ENCODE measurements around the gene ERC2. TPM values are rescaled to one million over a fixed set of nuclear protein-coding genes. Genes with fewer than 3 reads are reported as not detected.

The ERC2 gene
- total RNA-seq, 2 donors from 2014 or later = 0.21 to 0.30 TPM

DNA sequence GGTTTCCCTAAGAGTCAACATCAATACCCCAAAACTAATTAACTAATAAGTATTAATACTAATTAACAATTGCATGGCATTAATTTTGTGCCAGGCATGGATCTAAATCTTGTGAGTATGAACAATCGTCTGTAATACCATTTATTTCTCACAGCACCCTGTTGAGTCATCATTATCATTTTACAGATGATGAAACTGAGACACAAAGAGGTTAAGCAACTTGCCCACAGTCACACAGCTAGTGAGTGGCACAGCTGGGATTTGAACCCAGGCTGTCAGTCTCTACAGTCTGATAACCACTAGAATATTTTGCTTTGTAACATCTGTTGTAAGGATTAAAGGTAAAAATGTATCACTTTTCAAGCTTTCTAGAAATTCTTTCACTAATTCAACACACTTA, 557.7 kb downstream of the ERC2 start:
- Histone ChIP-seq H3K4me3 (no peak overlapping the region), H3K36me3 (no peaks in the 10 kb centered on the region), H3K4me1 (no peaks in the 10 kb centered on the region), H3K9me3 (no peaks in the 10 kb centered on the region), H3K9ac (ENCODE audit: low read depth in 2 of 2, low read length in 2 of 2) (no peak overlapping the region), H3K27ac (no peak overlapping the region), H3K27me3 (no peaks in the 10 kb centered on the region)
- TF ChIP-seq, protein P1, sequence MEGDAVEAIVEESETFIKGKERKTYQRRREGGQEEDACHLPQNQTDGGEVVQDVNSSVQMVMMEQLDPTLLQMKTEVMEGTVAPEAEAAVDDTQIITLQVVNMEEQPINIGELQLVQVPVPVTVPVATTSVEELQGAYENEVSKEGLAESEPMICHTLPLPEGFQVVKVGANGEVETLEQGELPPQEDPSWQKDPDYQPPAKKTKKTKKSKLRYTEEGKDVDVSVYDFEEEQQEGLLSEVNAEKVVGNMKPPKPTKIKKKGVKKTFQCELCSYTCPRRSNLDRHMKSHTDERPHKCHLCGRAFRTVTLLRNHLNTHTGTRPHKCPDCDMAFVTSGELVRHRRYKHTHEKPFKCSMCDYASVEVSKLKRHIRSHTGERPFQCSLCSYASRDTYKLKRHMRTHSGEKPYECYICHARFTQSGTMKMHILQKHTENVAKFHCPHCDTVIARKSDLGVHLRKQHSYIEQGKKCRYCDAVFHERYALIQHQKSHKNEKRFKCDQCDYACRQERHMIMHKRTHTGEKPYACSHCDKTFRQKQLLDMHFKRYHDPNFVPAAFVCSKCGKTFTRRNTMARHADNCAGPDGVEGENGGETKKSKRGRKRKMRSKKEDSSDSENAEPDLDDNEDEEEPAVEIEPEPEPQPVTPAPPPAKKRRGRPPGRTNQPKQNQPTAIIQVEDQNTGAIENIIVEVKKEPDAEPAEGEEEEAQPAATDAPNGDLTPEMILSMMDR (IDR thresholded peaks at IDR 0.05) = no peak
- intact Hi-C loops (cut with DNase I) = no loop called here
- DNase-seq = no peak

DNA sequence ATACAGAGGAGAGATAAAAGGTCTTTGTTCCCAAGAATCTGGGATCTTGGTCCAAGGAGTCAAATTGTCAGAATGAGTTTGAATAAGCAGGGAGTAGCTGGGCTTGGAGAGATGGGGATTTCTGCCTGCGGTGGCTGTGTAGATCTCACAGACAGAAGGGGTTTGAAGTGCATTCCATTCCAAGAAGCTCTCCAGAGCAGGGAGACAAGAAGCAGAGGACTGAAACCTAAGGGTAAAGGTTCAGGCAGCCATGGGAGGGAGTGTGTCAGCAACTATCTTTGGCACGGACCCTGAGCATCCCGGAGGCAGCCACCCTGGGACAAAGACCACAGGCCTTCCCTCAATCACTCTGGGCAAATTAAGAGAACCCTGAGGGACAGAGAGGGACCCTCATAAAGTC, 558.9 kb downstream of the ERC2 start:
- Histone ChIP-seq H3K4me3 (no peak overlapping the region), H3K9ac (ENCODE audit: low read depth in 2 of 2, low read length in 2 of 2) (no peak overlapping the region), H3K27ac (no peak overlapping the region), H3K4me1 (no peaks in the 10 kb centered on the region), H3K36me3 (no peaks in the 10 kb centered on the region), H3K9me3 (no peaks in the 10 kb centered on the region), H3K27me3 (no peaks in the 10 kb centered on the region)
- intact Hi-C loops (cut with DNase I) = no loop called here
- DNase-seq = no peak
- TF ChIP-seq, protein P1 (IDR thresholded peaks at IDR 0.05) = no peak

DNA sequence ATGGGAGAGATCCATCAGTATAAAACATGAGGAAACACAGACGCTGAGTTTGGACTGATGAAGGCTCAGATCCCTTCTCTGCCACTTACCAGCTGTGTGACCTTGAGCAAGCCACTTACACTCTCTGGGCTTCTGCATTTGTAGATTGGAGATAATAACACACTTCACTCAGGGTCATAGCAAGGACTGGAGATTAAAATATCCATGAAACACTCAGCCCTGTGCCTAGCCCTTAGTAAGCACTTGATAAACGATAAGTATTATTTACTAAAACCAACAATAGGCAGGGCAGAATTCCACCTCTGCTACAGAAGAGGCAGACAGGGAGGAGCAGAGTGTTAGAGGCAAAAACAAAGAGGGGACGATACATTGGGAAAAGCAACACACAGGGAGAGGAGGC, 560.7 kb downstream of the ERC2 start:
- Histone ChIP-seq H3K36me3 (no peaks in the 10 kb centered on the region), H3K9ac (ENCODE audit: low read depth in 2 of 2, low read length in 2 of 2) (no peak overlapping the region), H3K27me3 (no peaks in the 10 kb centered on the region), H3K4me3 (no peak overlapping the region), H3K9me3 (no peaks in the 10 kb centered on the region), H3K27ac (no peak overlapping the region), H3K4me1 (no peaks in the 10 kb centered on the region)
- intact Hi-C loops (cut with DNase I) = no loop called here
- TF ChIP-seq, protein P1 (IDR thresholded peaks at IDR 0.05) = no peak
- DNase-seq = no peak

DNA sequence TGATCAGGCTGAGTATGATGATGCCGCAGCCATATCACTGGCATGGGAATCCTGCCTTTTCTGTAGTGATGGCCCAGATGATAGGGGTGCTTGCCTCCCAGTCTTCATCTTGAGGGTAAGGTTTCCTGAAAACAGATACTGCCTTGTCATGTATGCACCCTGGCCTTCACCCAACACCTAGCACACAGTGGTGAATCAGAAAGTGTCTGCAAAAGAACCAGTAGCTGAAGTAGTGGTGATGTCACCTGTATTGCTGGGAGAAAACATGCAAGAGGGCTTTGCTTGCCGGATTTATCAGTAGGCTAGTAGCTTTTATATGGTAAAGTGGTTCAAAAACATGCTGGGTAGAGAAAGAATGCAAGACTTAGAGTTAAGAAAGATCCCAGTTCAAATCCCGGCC, 561.4 kb downstream of the ERC2 start:
- intact Hi-C loops (cut with DNase I) = no loop called here
- Histone ChIP-seq H3K9me3 (no peaks in the 10 kb centered on the region), H3K27me3 (no peaks in the 10 kb centered on the region), H3K27ac (no peak overlapping the region), H3K9ac (ENCODE audit: low read depth in 2 of 2, low read length in 2 of 2) (no peak overlapping the region), H3K4me3 (no peak overlapping the region), H3K36me3 (no peaks in the 10 kb centered on the region), H3K4me1 (no peaks in the 10 kb centered on the region)
- TF ChIP-seq, protein P1 (IDR thresholded peaks at IDR 0.05) = no peak
- no peak for DNase-seq

- Histone ChIP-seq H3K9me3 (no peaks in the 10 kb centered on the region), H3K36me3 (no peaks in the 10 kb centered on the region), H3K27me3 (no peaks in the 10 kb centered on the region), H3K4me3 (no peak overlapping the region), H3K9ac (ENCODE audit: low read depth in 2 of 2, low read length in 2 of 2) (no peak overlapping the region), H3K27ac (no peak overlapping the region), H3K4me1 (no peaks in the 10 kb centered on the region)
- TF ChIP-seq, protein P1 (IDR thresholded peaks at IDR 0.05) = no peak
- intact Hi-C loops (cut with DNase I) = no loop called here
- no peak for DNase-seq
Observed at GRCh38 chr3:55904716-55905115, 563.6 kb downstream of the ERC2 start.

GRCh38 chr3:55903680-55904079, 564.6 kb downstream of the ERC2 start:
- no peaks in the 10 kb centered on the region for H3K4me1 ChIP-seq
- no peaks in the 10 kb centered on the region for H3K9me3 ChIP-seq
- TF ChIP-seq, protein P1 (IDR thresholded peaks at IDR 0.05) = no peak
- H3K36me3 ChIP-seq = no peaks in the 10 kb centered on the region
- H3K27me3 ChIP-seq = no peaks in the 10 kb centered on the region
- intact Hi-C loops (cut with DNase I) = no loop called here
- no peak overlapping the region for H3K27ac ChIP-seq
- H3K4me3 ChIP-seq = no peak overlapping the region
- no peak overlapping the region for H3K9ac ChIP-seq (ENCODE audit: low read depth in 2 of 2, low read length in 2 of 2)
- no peak for DNase-seq
